ENCODE measurements around the gene RIGI. TPM values are rescaled to one million over a fixed set of nuclear protein-coding genes. Genes with fewer than 3 reads are reported as not detected.

Gene RIGI
- 10.9 and 18.7 TPM in 2 replicates for total RNA-seq

- peak within 1 kb of the TSS; percentile 70 for H3K4me3 ChIP-seq (ENCODE audit: low read depth, low read length)
- DNase-seq (ENCODE audit: low read depth), result peak; percentile 71
- TF ChIP-seq CTCF (conservative IDR thresholded peaks at IDR 0.05; ENCODE audit: low read depth, low read length), result peak; percentile 62
These were observed at the start of gene RIGI for GRCh38 chr9:32526041-32526706. Gene RIGI (minus strand): TSS chr9:32526196. CDS start chr9:32526166, 30 bp downstream.

DNA sequence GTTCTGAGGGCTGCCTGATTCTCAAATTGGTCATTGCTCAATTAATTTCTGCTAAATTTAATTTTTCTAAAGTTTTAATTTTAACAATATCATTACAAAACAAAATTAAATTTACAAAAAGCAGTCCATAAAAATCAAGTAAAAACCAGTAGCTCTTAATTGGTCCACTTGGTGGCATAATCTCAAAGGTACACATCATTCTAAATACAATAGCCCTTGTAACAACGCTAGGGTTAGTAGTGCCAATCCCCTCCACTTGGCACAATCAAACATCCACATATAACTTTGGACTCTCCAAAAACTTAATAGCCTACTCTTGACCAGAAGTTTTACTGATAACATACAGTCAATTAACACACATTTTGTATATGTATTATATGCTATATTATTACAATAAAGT is 48.9 kb upstream of the RIGI start:
- TF ChIP-seq CTCF (conservative IDR thresholded peaks at IDR 0.05; ENCODE audit: low read depth, low read length), result no peak
- H3K4me3 ChIP-seq (ENCODE audit: low read depth, low read length), result no peak overlapping the region
- DNase-seq (ENCODE audit: low read depth), result no peak

DNA sequence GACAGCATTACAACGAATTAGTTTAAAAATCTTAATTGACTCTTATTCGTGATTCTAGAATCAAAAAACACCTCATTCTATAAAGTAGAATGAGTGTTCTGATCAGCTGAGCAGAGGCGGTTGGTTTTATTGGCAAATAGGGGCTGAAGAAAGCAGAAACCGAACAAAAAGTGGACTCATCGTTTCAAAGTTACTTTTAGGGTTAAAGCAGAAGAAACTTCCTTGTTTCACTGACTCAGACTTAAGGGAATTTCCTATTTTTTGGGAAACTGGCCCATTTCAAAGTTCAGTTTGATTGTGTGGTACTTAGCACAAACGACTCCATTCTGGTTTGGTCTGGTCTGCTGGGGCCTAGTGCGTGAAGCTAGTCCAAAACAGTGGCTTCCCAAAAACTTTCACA is 47.8 kb upstream of the RIGI start:
- no peak overlapping the region for H3K4me3 ChIP-seq (ENCODE audit: low read depth, low read length)
- DNase-seq (ENCODE audit: low read depth), result no peak
- TF ChIP-seq CTCF (conservative IDR thresholded peaks at IDR 0.05; ENCODE audit: low read depth, low read length), result no peak

DNA sequence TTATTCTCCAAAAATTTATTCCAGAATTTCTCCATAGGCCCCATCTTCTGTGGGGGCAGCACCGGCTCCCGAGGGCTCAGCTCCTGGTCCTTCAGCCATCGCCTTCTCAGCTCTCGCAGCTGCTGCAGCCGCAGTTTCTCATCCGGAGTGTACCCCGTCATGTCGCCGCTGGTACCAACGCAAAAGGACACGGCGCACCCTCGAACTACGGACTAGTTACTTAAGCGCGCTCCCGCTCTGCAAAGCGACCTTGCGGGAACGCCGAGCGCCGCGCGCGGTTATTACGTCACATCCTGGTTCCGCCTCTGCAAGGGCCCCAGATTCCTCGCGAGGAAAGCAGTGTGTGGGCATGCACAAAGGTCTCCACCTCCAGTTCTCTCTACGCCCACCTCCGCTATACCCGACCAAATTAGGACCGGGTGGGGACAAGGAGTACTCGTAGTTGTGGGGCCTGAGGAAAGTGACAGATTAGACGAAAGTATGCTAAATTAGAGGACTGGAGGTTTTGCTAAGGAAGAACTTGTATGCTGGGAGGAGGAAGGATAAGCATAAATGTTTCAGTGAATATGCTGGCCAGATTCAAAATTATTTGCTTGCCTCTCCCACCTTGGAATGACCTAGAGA is 47.0 kb upstream of the RIGI start, which contains the start of gene NDUFB6:
Gene NDUFB6, minus strand, starts transcription at position 260 of the 624 bp plus-strand sequence. Its CDS starts 99 bp downstream, at position 161.
- no peak for TF ChIP-seq CTCF (conservative IDR thresholded peaks at IDR 0.05; ENCODE audit: low read depth, low read length)
- peak within 1 kb of the TSS; percentile 99 for H3K4me3 ChIP-seq (ENCODE audit: low read depth, low read length)
- no peak for DNase-seq (ENCODE audit: low read depth)

DNA sequence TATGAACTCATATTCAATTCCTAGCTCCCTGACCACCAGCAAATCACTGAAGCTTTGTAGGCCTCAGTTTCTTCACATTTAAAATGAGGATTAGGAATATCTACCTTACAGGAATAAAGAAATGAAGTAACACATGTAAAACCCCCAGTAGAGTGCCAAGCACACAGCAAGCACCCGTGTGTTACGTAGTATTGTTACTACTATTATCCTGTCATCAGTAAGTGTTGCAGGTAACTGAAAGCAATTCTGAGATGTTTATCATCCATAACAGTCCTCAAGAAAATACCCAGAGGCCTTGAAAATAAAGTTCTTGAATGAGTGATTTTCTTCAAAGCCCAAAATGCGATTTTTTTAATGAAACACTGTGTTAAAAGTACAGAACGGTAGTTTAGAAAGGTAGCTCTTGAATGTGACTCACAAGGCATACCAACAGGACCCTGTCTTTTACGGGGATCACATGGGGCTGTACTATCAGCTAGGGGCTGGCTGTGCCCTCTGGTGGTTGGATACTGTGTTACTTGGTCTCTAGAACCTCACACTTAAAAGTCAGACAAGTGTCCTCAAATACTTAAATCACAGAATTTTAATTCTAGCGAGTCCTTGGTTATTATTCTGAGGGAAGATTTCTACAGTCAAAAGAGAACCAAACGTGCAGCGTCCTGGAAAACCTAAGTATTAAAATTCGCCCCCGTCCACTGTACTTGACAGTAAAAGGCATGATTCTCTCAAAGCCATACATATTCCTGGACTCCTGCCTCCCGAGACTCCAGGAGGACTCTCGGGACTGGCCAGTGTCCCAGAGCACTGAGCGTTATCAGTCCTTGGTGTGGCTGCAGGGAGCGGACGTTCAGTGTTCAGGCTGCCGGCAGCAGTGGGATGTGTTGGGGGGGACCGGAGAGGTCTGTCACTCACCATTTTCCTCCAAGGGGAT is 46.2 kb upstream of the RIGI start:
- H3K4me3 ChIP-seq (ENCODE audit: low read depth, low read length), result peak overlapping the region; percentile 99
- TF ChIP-seq CTCF (conservative IDR thresholded peaks at IDR 0.05; ENCODE audit: low read depth, low read length), result peak; percentile 90
- DNase-seq (ENCODE audit: low read depth), result no peak

- no peak overlapping the region for H3K4me3 ChIP-seq (ENCODE audit: low read depth, low read length)
- no peak for DNase-seq (ENCODE audit: low read depth)
- TF ChIP-seq CTCF (conservative IDR thresholded peaks at IDR 0.05; ENCODE audit: low read depth, low read length), result no peak
These were observed 44.3 kb upstream of the RIGI start for GRCh38 chr9:32570262-32570661.
